Rectal smooth muscle tissue (tissue), 1 donor: ENCODE measurements around the gene ADAM15.

Experiments used
- H3K27ac ChIP-seq: one replicate; pipeline ENCODE4 v1.7.0; 2013; ENCODE audit warnings: low read depth, low read length, inconsistent platforms
- H3K27me3 ChIP-seq: one replicate; pipeline ENCODE4 v1.7.0; 2013; ENCODE audit warnings: low read length; ENCODE audit not compliant: control insufficient read depth, insufficient read depth
- H3K36me3 ChIP-seq: one replicate; pipeline ENCODE4 v1.7.0; 2013; ENCODE audit warnings: low read length; ENCODE audit not compliant: control insufficient read depth, insufficient read depth
- H3K4me1 ChIP-seq: one replicate; pipeline ENCODE4 v1.7.0; 2013; ENCODE audit warnings: low read length; ENCODE audit not compliant: control insufficient read depth, insufficient read depth
- H3K4me3 ChIP-seq: one replicate; pipeline ENCODE4 v1.7.0; 2013; ENCODE audit warnings: low read length
- H3K9ac ChIP-seq: one replicate; pipeline ENCODE4 v1.7.0; 2013; ENCODE audit warnings: low read length

The ADAM15 gene

DNA sequence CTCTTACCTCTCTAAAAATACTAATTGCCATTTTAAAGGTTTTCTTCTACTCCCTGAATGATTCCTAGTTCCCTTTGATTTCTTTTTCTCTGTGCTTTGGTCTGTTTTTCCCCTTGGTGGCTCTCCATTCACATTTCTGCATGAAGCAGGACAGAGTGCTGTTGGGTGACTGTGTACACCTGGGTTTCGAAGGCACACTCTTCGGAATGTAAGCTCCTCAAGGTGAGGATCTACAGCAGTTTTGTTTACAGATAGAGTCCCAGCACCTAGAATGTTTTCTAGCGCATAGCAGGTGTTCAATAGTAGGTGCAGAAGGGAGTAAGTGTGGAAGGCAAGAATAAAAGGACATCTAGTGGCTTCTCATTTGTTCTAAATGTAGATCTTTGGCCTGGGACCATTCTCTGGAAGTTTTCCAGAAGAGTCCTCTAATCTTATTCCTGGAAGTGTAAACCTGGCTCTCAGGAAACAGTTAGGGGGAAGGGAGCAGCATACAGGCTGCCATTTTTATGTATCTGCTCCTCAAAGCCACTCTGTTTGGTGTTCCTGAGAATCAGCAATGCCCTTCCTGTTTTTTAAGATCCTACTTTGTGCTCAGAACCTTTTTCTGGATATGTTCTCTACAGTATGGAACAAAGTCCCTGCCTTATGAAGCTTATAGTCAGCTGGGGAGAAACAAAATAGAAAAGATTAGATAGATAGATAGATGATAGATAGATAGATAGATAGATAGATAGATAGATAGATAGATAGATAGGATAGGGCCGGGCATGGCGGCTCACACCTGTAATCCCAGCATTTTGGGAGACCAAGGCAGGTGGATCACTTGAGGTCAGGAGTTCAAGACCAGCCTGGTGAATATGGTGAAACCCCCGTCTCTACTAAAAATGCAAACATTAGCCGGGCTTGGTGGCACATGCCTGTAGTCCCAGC is 53.8 kb downstream of the ADAM15 start:
- no peak overlapping the region for H3K4me3 ChIP-seq
- H3K4me1 ChIP-seq, result no peaks in the 10 kb centered on the region
- H3K27ac ChIP-seq, result no peak overlapping the region
- H3K9ac ChIP-seq, result no peak overlapping the region
- no peaks in the 10 kb centered on the region for H3K36me3 ChIP-seq
- H3K27me3 ChIP-seq, result no peaks in the 10 kb centered on the region

DNA sequence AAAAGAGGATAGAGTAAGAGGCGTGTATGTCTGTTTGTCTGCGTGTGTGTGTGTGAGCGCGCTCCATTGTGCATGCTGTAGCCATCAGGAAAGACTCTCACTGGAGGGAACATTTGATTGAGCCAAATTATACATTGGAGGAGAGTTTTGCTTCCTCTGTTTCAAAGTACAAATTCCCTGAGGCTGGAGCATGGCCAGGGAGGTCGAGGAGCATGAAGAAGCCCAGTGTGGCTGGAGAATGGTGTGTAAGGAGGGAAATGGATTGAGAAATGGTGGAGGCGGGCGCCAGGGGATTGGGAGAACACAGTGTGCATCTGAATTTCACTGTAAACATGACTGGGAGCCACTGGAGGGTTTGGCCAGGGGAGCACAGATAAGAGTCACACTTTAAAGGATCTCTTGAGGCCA is 54.5 kb downstream of the ADAM15 start:
- H3K4me1 ChIP-seq, result no peaks in the 10 kb centered on the region
- H3K4me3 ChIP-seq, result no peak overlapping the region
- H3K36me3 ChIP-seq, result no peaks in the 10 kb centered on the region
- no peak overlapping the region for H3K27ac ChIP-seq
- H3K27me3 ChIP-seq, result no peaks in the 10 kb centered on the region
- H3K9ac ChIP-seq, result no peak overlapping the region

DNA sequence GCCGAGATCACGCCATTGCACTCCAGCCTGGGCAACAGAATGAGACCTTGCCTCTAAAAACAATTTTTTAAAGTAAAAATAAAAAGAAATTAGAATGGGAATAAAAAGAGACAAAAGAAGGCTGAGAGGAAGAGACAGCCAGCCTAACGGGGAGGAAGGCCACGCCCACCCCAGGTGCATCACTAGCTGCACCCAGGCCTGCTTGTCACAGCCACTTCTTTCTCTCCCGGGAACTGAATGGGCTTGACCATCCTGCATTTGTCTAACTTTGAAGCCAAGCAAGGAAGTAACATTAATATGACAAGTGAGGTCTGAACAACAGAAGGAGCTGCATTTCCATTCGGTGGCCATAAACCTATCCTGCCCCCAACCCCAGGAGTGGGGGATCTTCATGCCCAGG is 55.7 kb downstream of the ADAM15 start:
- no peak overlapping the region for H3K9ac ChIP-seq
- no peak overlapping the region for H3K27ac ChIP-seq
- H3K36me3 ChIP-seq, result no peaks in the 10 kb centered on the region
- no peak overlapping the region for H3K4me3 ChIP-seq
- H3K27me3 ChIP-seq, result no peaks in the 10 kb centered on the region
- no peaks in the 10 kb centered on the region for H3K4me1 ChIP-seq

DNA sequence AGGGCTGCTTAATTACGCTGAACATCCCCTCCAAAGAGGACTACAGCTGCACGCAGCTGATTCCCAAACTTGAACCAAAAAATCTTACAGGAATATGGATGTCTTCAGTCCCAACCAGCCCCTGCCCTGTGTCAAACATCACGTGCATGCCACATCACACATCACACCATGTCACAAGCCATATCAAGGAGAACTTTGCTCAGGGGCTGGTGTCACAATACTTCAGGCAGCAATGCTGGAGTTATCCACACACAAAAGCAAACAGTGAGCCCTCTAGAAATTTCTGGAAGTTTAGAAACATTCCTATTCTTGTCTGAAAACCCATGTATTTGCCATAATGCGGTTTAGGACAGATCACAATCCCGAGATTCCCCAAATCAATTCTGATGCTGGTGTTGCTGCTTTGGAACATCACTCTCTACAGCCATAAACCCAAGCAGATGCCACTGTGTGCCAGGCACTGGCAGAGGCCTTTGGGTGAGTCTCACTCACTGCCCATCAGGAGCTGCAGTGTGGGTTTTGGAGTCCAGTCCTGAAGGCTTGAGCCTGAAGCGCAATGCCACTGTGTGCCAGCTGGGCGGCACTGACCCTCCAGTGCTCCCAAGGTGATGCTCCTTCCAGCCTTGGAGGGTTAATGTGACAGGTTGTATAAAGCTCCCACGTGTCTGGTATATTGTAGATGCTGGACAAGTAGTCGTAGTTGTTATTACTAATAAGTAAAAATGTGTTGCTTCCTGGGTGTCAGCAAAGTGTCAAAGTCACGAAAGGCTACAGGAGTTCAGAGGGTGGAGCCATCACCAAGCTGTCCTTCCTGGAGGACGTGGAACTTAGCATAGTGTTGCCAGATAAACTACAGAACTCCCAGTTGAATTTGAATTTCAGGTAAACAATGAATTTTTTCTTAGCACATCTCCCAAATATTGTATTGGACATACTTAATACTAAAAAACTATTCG is 56.5 kb downstream of the ADAM15 start:
- no peaks in the 10 kb centered on the region for H3K4me1 ChIP-seq
- no peaks in the 10 kb centered on the region for H3K36me3 ChIP-seq
- no peak overlapping the region for H3K27ac ChIP-seq
- H3K27me3 ChIP-seq, result no peaks in the 10 kb centered on the region
- H3K9ac ChIP-seq, result no peak overlapping the region
- no peak overlapping the region for H3K4me3 ChIP-seq

DNA sequence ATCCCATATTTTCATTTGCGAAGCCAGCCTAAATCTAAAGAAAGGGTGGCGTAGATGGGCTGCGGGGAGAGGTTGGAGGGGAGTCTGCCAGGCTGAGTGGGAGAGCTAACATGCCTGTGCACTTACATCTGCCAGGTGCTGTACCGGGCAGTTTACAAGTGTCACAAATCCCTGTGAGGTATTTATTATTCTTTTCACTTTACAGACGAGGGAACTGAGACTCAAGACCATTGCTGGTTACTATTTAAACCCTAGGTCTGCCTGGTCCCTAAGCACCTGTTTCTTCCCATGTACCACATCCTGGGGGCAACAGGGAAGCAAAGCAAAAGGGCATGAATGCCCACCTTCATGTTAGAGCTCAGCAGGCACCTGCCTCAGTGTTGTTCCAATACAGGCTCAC is 57.2 kb downstream of the ADAM15 start:
- Histone ChIP-seq H3K27ac (no peak overlapping the region), H3K9ac (no peak overlapping the region)

DNA sequence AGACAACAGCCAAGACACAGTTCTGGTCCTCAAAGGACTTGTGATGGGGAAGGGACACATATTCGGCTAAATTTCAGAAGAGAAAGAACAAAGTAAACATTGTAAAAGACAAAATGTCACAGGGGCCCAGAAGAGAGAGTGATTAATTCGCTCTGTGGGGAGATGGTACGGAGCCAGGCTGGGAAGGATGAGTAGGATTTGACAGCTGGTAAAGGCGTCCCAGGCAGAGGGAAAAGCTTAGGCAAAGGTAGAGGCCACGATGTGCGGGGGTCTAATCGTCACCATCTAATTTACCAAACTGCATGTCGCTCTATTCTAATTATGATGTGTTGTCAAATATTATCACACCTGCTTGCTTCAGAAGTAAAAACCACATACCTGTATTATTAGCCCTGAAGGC is 59.3 kb downstream of the ADAM15 start:
- Histone ChIP-seq H3K36me3 (no peaks in the 10 kb centered on the region), H3K27ac (no peak overlapping the region), H3K4me3 (no peak overlapping the region), H3K27me3 (no peaks in the 10 kb centered on the region), H3K4me1 (no peaks in the 10 kb centered on the region), H3K9ac (no peak overlapping the region)

More for the DNA sequence above, 57.2 kb downstream of the ADAM15 start:
- Histone ChIP-seq H3K36me3 (no peaks in the 10 kb centered on the region), H3K4me3 (no peak overlapping the region), H3K27me3 (no peaks in the 10 kb centered on the region), H3K4me1 (no peaks in the 10 kb centered on the region)

DNA sequence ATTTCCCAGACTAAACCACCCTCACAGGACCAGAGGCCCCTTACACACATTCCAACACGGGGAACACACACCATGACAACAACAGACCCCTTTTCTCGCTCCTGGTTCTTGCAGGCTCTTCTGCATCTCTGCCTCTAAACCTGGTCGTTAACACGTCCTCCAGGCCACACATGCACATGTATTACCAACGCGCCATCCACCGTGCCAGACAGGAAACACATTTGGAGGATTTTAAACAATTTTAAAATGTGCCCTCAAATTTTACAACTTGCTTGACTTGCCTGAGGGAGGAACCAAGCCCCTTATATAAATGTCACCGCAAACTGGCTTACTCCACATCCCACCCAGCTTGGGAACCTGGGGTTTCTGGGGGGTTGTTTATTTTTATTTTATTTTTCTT is 59.7 kb downstream of the ADAM15 start:
- Histone ChIP-seq H3K4me3 (no peak overlapping the region), H3K4me1 (no peaks in the 10 kb centered on the region), H3K36me3 (no peaks in the 10 kb centered on the region), H3K27me3 (no peaks in the 10 kb centered on the region), H3K27ac (no peak overlapping the region), H3K9ac (no peak overlapping the region)
